VCaP (cell line): ENCODE data around the gene ANO3.

ENCODE experiments used
- H3K27ac ChIP-seq: fragments of 450-650 bp; 2 replicates; pipeline ENCODE4 v1.5.1; 2017
- TF ChIP-seq, protein P1 (sequence below): fragments of 450-650 bp; conservative IDR thresholded peaks from 2 replicates; pipeline ENCODE4 v1.5.1; 2017; ENCODE audit warnings: mild to moderate bottlenecking, moderate library complexity

The ANO3 gene

DNA sequence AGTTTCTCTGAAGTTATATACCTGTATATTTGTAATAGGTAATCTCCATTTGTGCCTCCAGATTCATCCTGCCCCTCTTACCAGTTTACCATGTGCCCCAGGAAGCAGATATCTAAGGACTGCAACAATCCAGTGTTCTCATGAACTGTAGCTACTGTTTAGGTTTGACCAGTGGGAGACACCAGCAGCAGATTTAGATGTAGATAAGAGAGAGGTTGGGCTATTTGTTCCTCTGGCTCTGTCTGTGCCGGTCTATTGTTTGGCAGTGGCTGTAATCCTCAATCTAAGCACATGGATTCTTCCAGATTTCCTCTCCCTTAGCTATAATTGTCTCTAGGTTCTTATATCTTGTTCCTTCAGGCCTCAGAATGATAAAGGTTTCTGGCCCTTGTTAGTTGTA, 88.4 kb downstream of the ANO3 start:
- no peak overlapping the region for H3K27ac ChIP-seq
- TF ChIP-seq, protein P1, sequence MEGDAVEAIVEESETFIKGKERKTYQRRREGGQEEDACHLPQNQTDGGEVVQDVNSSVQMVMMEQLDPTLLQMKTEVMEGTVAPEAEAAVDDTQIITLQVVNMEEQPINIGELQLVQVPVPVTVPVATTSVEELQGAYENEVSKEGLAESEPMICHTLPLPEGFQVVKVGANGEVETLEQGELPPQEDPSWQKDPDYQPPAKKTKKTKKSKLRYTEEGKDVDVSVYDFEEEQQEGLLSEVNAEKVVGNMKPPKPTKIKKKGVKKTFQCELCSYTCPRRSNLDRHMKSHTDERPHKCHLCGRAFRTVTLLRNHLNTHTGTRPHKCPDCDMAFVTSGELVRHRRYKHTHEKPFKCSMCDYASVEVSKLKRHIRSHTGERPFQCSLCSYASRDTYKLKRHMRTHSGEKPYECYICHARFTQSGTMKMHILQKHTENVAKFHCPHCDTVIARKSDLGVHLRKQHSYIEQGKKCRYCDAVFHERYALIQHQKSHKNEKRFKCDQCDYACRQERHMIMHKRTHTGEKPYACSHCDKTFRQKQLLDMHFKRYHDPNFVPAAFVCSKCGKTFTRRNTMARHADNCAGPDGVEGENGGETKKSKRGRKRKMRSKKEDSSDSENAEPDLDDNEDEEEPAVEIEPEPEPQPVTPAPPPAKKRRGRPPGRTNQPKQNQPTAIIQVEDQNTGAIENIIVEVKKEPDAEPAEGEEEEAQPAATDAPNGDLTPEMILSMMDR = no peak

GRCh38 chr11:26424255-26424654, 92.3 kb downstream of the ANO3 start:
- H3K27ac ChIP-seq = no peak overlapping the region
- TF ChIP-seq, protein P1 = no peak

GRCh38 chr11:26439854-26440253, 107.9 kb downstream of the ANO3 start:
- TF ChIP-seq, protein P1 = no peak

DNA sequence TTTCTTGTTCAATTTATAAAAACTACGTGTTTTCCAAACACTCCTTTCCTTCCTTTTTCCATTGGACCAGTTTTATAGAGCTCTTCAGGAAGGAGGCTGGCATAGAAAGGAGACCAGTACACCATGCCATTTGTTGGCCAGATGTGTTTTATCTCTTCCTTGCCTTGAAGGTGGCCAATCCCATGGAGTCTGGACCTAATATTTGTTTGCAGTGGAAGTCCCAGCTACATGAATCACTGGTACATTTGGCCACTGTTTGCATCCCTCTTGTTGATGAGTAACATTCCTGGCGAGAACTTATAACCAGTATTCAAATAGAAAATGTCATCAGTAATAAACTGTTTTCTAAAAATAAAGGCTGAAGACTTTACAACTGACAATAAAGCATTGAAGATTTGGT, 110.2 kb downstream of the ANO3 start:
- TF ChIP-seq, protein P1 = no peak
- H3K27ac ChIP-seq = no peak overlapping the region

More at GRCh38 chr11:26439854-26440253, 107.9 kb downstream of the ANO3 start:
- no peak overlapping the region for H3K27ac ChIP-seq

DNA sequence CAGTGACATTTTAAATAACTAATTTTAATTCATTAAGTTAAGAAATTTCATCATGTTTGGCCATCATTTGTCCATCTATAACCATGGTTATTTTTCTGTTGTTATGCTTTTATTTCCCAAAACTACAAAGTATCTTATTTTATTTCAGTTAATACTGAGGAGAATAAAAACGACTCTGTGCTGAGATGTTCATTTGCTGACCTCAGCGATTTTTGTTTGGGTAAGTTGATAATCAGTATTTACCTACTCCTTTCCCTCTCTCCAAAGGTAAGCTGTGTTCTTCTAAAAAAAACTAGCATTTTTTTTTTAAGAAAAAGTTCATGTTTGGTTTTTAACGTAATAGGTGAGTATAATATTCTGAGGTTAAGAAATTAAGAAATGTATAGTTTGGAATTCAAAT, 111.7 kb downstream of the ANO3 start:
- TF ChIP-seq, protein P1 = no peak
- no peak overlapping the region for H3K27ac ChIP-seq

DNA sequence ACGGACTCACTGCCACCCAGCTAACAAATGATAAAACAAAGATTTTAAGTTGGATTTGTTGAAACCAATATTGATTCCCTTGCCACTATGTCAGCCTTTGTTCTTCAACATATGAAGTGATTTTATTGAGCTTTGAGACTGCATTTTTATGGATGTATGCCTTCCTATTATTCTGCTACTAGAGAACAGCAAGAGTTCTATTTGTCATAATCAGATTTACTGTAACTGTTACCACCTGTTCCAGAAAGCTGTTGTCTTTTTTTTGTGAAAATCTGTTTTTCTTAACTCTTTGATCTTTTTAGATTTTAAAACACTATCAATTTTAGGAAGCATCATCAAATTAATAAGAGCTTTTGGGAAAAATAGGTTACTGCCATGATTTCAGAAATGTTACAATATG, 125.7 kb downstream of the ANO3 start:
- TF ChIP-seq, protein P1 = no peak
- H3K27ac ChIP-seq = no peak overlapping the region

GRCh38 chr11:26465274-26465673, 133.3 kb downstream of the ANO3 start:
- H3K27ac ChIP-seq = no peak overlapping the region
- TF ChIP-seq, protein P1 = no peak

- H3K27ac ChIP-seq = no peak overlapping the region
- TF ChIP-seq, protein P1 = no peak
These were observed 135.6 kb downstream of the ANO3 start for GRCh38 chr11:26467506-26467905.
